ENCODE measurements around the gene GSG1L. TPM values are rescaled to one million over a fixed set of nuclear protein-coding genes. Genes with fewer than 3 reads are reported as not detected.

Gene GSG1L
- total and polyA plus RNA-seq, 2 donors = 0.07 TPM; not detected in 1

- DNase-seq (ENCODE audit: low read depth in 6 of 9, low spot score in 9 of 9) = no peak
Observed at GRCh38 chr16:27819356-27819755, 244.2 kb downstream of the GSG1L start.

GRCh38 chr16:27818246-27818645 lies 245.3 kb downstream of the GSG1L start:
- DNase-seq (ENCODE audit: low read depth in 6 of 9, low spot score in 9 of 9) = no peak
- no peaks in the 10 kb centered on the region for H3K9me3 ChIP-seq (ENCODE audit: control insufficient read depth in 2 of 2, insufficient read depth in 1 of 2, low read length in 1 of 2)

More at GRCh38 chr16:27819356-27819755, 244.2 kb downstream of the GSG1L start:
- Histone ChIP-seq H3K36me3 (ENCODE audit: control insufficient read depth in 2 of 2, insufficient read depth in 2 of 2, low read length in 1 of 2) (no peaks in the 10 kb centered on the region), H3K27me3 (ENCODE audit: control insufficient read depth in 2 of 2, insufficient read depth in 1 of 2, low read length in 1 of 2) (no peaks in the 10 kb centered on the region), H3K4me1 (ENCODE audit: control insufficient read depth in 2 of 2, insufficient read depth in 2 of 2, low read length in 2 of 2) (no peaks in the 10 kb centered on the region), H3K27ac (ENCODE audit: low read depth in 1 of 2, low read length in 1 of 2) (no peak overlapping the region), H3K4me3 (ENCODE audit: low read length in 2 of 2) (no peak overlapping the region), H3K9me3 (ENCODE audit: control insufficient read depth in 2 of 2, insufficient read depth in 1 of 2, low read length in 1 of 2) (no peaks in the 10 kb centered on the region)
- WGBS = 88% methylated on average over 13 of the region's 13 CpGs

GRCh38 chr16:27817038-27817437 lies 246.5 kb downstream of the GSG1L start:
- no peak for DNase-seq (ENCODE audit: low read depth in 6 of 9, low spot score in 9 of 9)
- Histone ChIP-seq H3K27me3 (ENCODE audit: control insufficient read depth in 2 of 2, insufficient read depth in 1 of 2, low read length in 1 of 2) (no peaks in the 10 kb centered on the region), H3K36me3 (ENCODE audit: control insufficient read depth in 2 of 2, insufficient read depth in 2 of 2, low read length in 1 of 2) (no peaks in the 10 kb centered on the region), H3K27ac (ENCODE audit: low read depth in 1 of 2, low read length in 1 of 2) (no peak overlapping the region), H3K9me3 (ENCODE audit: control insufficient read depth in 2 of 2, insufficient read depth in 1 of 2, low read length in 1 of 2) (no peaks in the 10 kb centered on the region), H3K4me1 (ENCODE audit: control insufficient read depth in 2 of 2, insufficient read depth in 2 of 2, low read length in 2 of 2) (no peaks in the 10 kb centered on the region), H3K4me3 (ENCODE audit: low read length in 2 of 2) (no peak overlapping the region)
- 92% methylated on average over 5 of the region's 5 CpGs for WGBS

More at GRCh38 chr16:27818246-27818645, 245.3 kb downstream of the GSG1L start:
- Histone ChIP-seq H3K27ac (ENCODE audit: low read depth in 1 of 2, low read length in 1 of 2) (no peak overlapping the region), H3K27me3 (ENCODE audit: control insufficient read depth in 2 of 2, insufficient read depth in 1 of 2, low read length in 1 of 2) (no peaks in the 10 kb centered on the region), H3K36me3 (ENCODE audit: control insufficient read depth in 2 of 2, insufficient read depth in 2 of 2, low read length in 1 of 2) (no peaks in the 10 kb centered on the region), H3K4me1 (ENCODE audit: control insufficient read depth in 2 of 2, insufficient read depth in 2 of 2, low read length in 2 of 2) (no peaks in the 10 kb centered on the region), H3K4me3 (ENCODE audit: low read length in 2 of 2) (no peak overlapping the region)
- 87% methylated on average over 13 of the region's 13 CpGs for WGBS

- Histone ChIP-seq H3K27ac (ENCODE audit: low read depth in 1 of 2, low read length in 1 of 2) (no peak overlapping the region), H3K9me3 (ENCODE audit: control insufficient read depth in 2 of 2, insufficient read depth in 1 of 2, low read length in 1 of 2) (no peaks in the 10 kb centered on the region), H3K36me3 (ENCODE audit: control insufficient read depth in 2 of 2, insufficient read depth in 2 of 2, low read length in 1 of 2) (no peaks in the 10 kb centered on the region), H3K4me1 (ENCODE audit: control insufficient read depth in 2 of 2, insufficient read depth in 2 of 2, low read length in 2 of 2) (no peaks in the 10 kb centered on the region), H3K4me3 (ENCODE audit: low read length in 2 of 2) (no peak overlapping the region), H3K27me3 (ENCODE audit: control insufficient read depth in 2 of 2, insufficient read depth in 1 of 2, low read length in 1 of 2) (no peaks in the 10 kb centered on the region)
- WGBS = 76% methylated on average over 5 of the region's 5 CpGs
- no peak for DNase-seq (ENCODE audit: low read depth in 6 of 9, low spot score in 9 of 9)
Observed at GRCh38 chr16:27816561-27816960, 247.0 kb downstream of the GSG1L start.

GRCh38 chr16:27813591-27813990 lies 249.9 kb downstream of the GSG1L start:
- no peaks in the 10 kb centered on the region for H3K36me3 ChIP-seq (ENCODE audit: control insufficient read depth in 2 of 2, insufficient read depth in 2 of 2, low read length in 1 of 2)

GRCh38 chr16:27811881-27812280 lies 251.6 kb downstream of the GSG1L start:
- Histone ChIP-seq H3K36me3 (ENCODE audit: control insufficient read depth in 2 of 2, insufficient read depth in 2 of 2, low read length in 1 of 2) (no peaks in the 10 kb centered on the region), H3K4me3 (ENCODE audit: low read length in 2 of 2) (no peak overlapping the region), H3K27ac (ENCODE audit: low read depth in 1 of 2, low read length in 1 of 2) (no peak overlapping the region), H3K27me3 (ENCODE audit: control insufficient read depth in 2 of 2, insufficient read depth in 1 of 2, low read length in 1 of 2) (no peaks in the 10 kb centered on the region), H3K9me3 (ENCODE audit: control insufficient read depth in 2 of 2, insufficient read depth in 1 of 2, low read length in 1 of 2) (no peaks in the 10 kb centered on the region), H3K4me1 (ENCODE audit: control insufficient read depth in 2 of 2, insufficient read depth in 2 of 2, low read length in 2 of 2) (no peaks in the 10 kb centered on the region)
- WGBS = 91% methylated on average over 3 of the region's 3 CpGs
- DNase-seq (ENCODE audit: low read depth in 6 of 9, low spot score in 9 of 9) = no peak

More at GRCh38 chr16:27813591-27813990, 249.9 kb downstream of the GSG1L start:
- WGBS = 92% methylated on average over 9 of the region's 9 CpGs
- Histone ChIP-seq H3K4me3 (ENCODE audit: low read length in 2 of 2) (no peak overlapping the region), H3K27me3 (ENCODE audit: control insufficient read depth in 2 of 2, insufficient read depth in 1 of 2, low read length in 1 of 2) (no peaks in the 10 kb centered on the region), H3K4me1 (ENCODE audit: control insufficient read depth in 2 of 2, insufficient read depth in 2 of 2, low read length in 2 of 2) (no peaks in the 10 kb centered on the region), H3K27ac (ENCODE audit: low read depth in 1 of 2, low read length in 1 of 2) (no peak overlapping the region), H3K9me3 (ENCODE audit: control insufficient read depth in 2 of 2, insufficient read depth in 1 of 2, low read length in 1 of 2) (no peaks in the 10 kb centered on the region)
- no peak for DNase-seq (ENCODE audit: low read depth in 6 of 9, low spot score in 9 of 9)

- no peak for DNase-seq (ENCODE audit: low read depth in 6 of 9, low spot score in 9 of 9)
- Histone ChIP-seq H3K4me3 (ENCODE audit: low read length in 2 of 2) (no peak overlapping the region), H3K27me3 (ENCODE audit: control insufficient read depth in 2 of 2, insufficient read depth in 1 of 2, low read length in 1 of 2) (peaks cover 0 to 3% of the 10 kb centered on the region in 2 donors), H3K27ac (ENCODE audit: low read depth in 1 of 2, low read length in 1 of 2) (no peak overlapping the region), H3K9me3 (ENCODE audit: control insufficient read depth in 2 of 2, insufficient read depth in 1 of 2, low read length in 1 of 2) (no peaks in the 10 kb centered on the region), H3K4me1 (ENCODE audit: control insufficient read depth in 2 of 2, insufficient read depth in 2 of 2, low read length in 2 of 2) (no peaks in the 10 kb centered on the region), H3K36me3 (ENCODE audit: control insufficient read depth in 2 of 2, insufficient read depth in 2 of 2, low read length in 1 of 2) (no peaks in the 10 kb centered on the region)
- 82% methylated on average over 5 of the region's 5 CpGs for WGBS
Observed at GRCh38 chr16:27806986-27807385, 256.5 kb downstream of the GSG1L start.

- no peak overlapping the region for H3K4me3 ChIP-seq (ENCODE audit: low read length in 2 of 2)
- no peak overlapping the region for H3K27ac ChIP-seq (ENCODE audit: low read depth in 1 of 2, low read length in 1 of 2)
- no peaks in the 10 kb centered on the region for H3K36me3 ChIP-seq (ENCODE audit: control insufficient read depth in 2 of 2, insufficient read depth in 2 of 2, low read length in 1 of 2)
- no peaks in the 10 kb centered on the region for H3K4me1 ChIP-seq (ENCODE audit: control insufficient read depth in 2 of 2, insufficient read depth in 2 of 2, low read length in 2 of 2)
- DNase-seq (ENCODE audit: low read depth in 6 of 9, low spot score in 9 of 9) = no peak
- no peaks in the 10 kb centered on the region for H3K9me3 ChIP-seq (ENCODE audit: control insufficient read depth in 2 of 2, insufficient read depth in 1 of 2, low read length in 1 of 2)
- peaks cover 0 to 3% of the 10 kb centered on the region in 2 donors for H3K27me3 ChIP-seq (ENCODE audit: control insufficient read depth in 2 of 2, insufficient read depth in 1 of 2, low read length in 1 of 2)
Observed at GRCh38 chr16:27806388-27806787, 257.1 kb downstream of the GSG1L start.

- Histone ChIP-seq H3K4me3 (ENCODE audit: low read length in 2 of 2) (no peak overlapping the region), H3K4me1 (ENCODE audit: control insufficient read depth in 2 of 2, insufficient read depth in 2 of 2, low read length in 2 of 2) (no peaks in the 10 kb centered on the region), H3K9me3 (ENCODE audit: control insufficient read depth in 2 of 2, insufficient read depth in 1 of 2, low read length in 1 of 2) (no peaks in the 10 kb centered on the region), H3K27ac (ENCODE audit: low read depth in 1 of 2, low read length in 1 of 2) (no peak overlapping the region), H3K36me3 (ENCODE audit: control insufficient read depth in 2 of 2, insufficient read depth in 2 of 2, low read length in 1 of 2) (no peaks in the 10 kb centered on the region), H3K27me3 (ENCODE audit: control insufficient read depth in 2 of 2, insufficient read depth in 1 of 2, low read length in 1 of 2) (peaks cover 0 to 3% of the 10 kb centered on the region in 2 donors)
- DNase-seq (ENCODE audit: low read depth in 6 of 9, low spot score in 9 of 9) = no peak
- 68% methylated on average over 5 of the region's 5 CpGs for WGBS
Observed at GRCh38 chr16:27805828-27806351, 257.6 kb downstream of the GSG1L start.

All from thymus (tissue), 11 donors.